ENCODE data around the gene MEGF8.

Gene MEGF8

DNA sequence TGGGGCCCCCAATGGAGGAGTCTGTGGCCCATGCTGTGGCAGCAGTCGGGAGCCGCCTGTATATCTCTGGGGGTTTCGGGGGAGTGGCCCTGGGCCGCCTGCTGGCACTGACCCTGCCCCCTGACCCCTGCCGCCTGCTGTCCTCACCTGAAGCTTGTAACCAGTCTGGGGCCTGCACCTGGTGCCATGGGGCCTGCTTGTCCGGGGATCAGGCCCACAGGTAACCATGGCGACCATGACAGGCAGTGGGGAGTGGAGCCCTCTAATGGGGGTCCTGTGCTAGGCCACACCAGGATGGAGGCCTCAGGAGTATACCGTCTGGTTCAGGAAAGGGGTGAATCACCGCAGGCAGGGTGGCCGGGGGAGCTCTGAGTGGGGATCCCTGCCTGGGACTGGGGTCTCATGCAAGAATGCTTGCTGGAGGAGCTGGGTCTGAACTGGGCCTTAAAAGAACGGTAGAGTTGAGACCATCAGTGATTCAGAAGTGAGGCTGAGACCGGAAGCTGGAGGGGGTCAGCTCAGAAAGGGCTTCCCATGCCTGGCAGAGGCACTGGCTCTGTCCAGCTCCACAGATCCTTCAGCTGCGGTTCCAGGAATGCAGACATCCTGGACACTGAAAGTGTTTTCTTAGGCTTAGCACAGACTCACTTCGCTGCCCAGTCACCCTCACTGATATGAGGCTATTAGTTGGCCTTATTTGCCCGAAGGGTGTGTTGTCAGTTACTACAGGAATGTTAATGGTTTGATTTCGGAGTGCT, 35.5 kb downstream of the MEGF8 start:
- no peak for DNase-seq

DNA sequence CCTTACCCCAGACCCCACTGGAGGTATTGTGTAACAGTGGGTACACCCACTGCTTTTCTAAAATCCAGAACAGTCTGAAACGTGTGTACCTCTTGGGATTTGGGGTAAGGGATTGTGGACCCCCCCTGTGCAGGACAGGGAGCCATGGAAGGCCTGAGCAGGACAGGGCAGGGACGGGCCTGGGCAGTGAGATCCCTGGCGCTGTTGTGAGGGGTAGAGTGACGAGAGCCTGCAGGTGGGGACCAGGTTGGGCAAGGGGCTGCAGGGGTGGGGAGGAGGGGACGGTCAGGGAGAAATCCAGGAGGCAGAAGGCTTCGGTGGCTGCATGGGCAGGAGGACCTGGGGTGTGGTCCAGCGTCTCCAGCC, 36.1 kb downstream of the MEGF8 start:
- DNase-seq: no peak

DNA sequence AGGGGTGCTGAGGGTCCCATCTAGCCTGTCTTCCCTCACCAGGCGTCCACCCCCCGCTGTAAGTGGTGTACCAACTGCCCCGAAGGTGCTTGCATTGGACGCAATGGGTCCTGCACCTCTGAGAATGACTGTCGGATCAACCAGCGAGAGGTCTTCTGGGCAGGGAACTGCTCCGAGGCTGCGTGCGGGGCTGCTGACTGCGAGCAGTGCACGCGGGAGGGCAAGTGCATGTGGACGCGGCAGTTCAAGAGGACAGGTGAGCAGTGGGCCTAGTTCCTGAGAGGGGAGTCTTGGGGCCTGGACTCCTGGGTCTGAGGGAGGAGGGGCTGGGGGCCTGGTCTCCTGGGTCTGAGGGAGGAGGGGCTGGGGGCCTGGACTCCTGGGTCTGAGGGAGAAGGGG, 36.9 kb downstream of the MEGF8 start:
- no peak for DNase-seq

DNA sequence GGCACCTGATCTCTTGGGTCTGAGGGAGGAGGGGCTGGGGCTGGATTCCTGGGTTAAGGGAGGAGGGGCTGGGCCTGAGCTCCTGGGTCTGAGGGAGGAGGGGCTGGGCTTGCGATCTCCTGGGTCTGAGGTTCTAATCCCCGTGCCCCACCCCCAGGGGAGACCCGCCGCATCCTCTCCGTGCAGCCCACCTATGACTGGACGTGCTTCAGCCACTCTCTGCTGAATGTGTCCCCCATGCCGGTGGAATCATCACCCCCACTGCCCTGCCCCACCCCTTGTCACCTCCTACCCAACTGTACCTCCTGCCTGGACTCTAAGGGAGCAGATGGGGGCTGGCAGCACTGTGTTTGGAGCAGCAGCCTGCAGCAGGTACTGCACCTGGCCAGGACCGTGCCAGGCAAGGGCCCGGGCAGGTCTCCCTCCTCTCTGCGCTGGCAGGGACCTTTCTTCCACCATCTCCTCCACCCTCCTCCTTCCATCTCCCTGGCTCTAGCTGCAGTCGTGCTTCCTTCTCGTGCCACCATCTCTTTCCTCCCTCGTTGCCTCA, 37.5 kb downstream of the MEGF8 start:
- no peak for DNase-seq

- DNase-seq: no peak
These were observed 38.3 kb downstream of the MEGF8 start for GRCh38 chr19:42363614-42364346.

GRCh38 chr19:42366673-42367072, 41.2 kb downstream of the MEGF8 start:
- DNase-seq: no peak

DNA sequence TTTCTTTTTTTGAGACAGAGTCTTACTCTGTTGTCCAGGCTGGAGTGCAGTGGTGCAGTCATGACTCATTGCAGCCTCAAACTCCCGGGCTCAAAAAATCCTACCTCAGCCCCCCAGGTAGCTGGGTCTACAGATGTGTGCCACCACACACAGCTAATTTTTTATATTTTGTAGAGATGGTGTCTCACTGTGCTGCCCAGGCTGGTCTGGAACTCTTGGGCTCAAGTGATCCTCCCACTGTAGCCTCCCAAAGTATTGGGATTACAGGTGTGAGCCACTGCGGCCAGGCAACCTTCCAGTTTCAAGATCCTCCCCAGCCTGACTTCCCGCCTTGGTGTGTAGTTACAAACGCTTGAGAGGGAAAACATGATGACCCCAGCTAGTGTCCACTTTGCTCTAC, 42.5 kb downstream of the MEGF8 start:
- no peak for DNase-seq

- DNase-seq: no peak
These were observed 42.9 kb downstream of the MEGF8 start for GRCh38 chr19:42368360-42368759.

DNA sequence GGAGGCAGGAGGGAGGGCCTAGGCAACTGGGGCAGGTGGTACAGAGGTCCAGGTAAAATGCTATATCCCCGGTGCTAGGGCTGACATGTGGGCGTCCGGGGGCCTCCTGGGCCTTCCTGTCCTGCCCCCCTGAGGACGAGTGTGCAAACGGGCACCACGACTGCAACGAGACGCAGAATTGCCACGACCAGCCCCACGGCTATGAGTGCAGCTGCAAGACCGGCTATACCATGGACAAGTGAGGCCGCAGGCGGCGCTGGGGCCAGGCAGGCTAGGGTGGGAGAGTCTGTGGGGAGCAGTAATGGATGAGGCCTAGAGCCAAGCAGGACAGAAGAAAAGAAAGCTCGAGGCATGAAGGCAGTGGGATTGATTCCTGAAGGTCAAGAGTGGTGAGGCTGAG, 43.3 kb downstream of the MEGF8 start:
- DNase-seq: no peak

DNA sequence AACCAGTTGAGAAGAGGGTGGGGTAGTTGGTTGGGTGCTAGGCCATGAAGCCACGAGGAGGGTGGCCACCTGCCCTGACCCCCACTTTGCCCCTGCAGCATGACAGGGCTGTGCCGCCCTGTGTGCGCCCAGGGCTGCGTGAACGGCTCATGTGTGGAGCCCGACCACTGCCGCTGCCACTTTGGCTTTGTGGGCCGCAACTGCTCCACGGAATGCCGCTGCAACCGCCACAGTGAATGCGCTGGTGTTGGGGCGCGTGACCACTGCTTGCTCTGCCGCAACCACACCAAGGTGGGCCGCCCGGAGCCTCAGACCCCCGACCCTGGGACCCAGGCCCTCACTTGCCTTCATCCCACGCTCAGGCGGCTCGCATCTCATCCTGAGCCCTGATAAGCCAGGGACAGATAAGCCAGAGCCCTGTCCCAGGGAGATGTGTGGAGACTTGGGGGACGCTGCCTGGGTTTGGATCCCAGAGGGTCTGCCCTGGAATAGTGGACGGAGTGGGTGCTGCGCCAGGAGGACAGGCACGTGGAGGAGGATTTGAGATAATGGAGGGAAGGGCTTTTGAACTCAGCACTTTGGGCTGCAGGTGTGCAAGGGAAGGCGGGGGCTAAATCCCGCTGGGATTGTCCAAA, 44.1 kb downstream of the MEGF8 start:
- DNase-seq: no peak

- DNase-seq: no peak
These were observed 44.7 kb downstream of the MEGF8 start for GRCh38 chr19:42370068-42370520.

- no peak for DNase-seq
These were observed 45.3 kb downstream of the MEGF8 start for GRCh38 chr19:42370626-42371175.

DNA sequence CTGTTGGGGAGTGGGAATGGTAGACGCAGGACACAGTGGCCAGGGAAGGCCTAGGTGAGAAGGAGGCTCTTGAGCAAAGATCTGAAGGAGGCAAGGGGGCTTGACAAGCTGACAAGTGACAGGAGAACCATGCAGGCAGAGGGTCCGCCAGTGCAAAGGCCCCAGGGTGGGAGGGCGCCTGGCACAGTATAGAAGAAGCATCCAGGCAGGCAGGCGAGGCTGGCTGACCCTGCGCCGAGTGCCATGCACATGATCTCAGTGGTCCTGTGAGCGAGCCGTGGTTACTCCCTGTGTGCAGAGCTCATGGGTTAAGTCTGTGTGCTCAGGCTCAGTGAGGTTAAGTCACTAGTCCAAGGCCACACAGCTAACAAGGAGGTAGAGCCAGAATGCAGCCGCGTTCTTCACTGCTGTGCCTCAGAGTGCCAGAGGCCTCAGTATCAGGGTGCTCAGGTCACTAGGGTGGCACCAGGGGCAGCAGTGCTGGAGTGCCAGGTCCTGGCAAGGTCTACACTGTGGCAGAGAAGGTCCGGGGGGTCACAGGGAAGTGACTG, 49.5 kb downstream of the MEGF8 start:
- no peak for DNase-seq

GRCh38 chr19:42375415-42376176, 50.2 kb downstream of the MEGF8 start:
- DNase-seq: no peak

DNA sequence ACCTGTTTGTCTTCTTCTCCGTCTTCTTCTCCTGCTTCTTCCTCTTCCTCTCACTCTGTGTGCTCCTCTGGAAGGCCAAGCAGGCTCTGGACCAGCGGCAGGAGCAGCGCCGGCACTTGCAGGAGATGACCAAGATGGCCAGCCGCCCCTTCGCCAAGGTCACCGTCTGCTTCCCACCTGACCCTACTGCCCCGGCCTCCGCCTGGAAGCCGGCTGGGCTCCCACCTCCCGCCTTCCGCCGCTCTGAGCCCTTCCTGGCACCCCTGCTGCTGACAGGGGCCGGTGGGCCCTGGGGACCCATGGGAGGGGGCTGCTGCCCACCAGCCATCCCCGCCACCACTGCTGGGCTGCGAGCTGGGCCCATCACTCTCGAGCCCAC, 50.7 kb downstream of the MEGF8 start:
- no peak for DNase-seq

GRCh38 chr19:42378225-42379215, 53.1 kb downstream of the MEGF8 start:
- DNase-seq: no peak

GRCh38 chr19:42380155-42380554, 54.7 kb downstream of the MEGF8 start:
- no peak for DNase-seq

GRCh38 chr19:42386974-42387707, 61.7 kb downstream of the MEGF8 start:
- DNase-seq: peak; percentile 55

DNA sequence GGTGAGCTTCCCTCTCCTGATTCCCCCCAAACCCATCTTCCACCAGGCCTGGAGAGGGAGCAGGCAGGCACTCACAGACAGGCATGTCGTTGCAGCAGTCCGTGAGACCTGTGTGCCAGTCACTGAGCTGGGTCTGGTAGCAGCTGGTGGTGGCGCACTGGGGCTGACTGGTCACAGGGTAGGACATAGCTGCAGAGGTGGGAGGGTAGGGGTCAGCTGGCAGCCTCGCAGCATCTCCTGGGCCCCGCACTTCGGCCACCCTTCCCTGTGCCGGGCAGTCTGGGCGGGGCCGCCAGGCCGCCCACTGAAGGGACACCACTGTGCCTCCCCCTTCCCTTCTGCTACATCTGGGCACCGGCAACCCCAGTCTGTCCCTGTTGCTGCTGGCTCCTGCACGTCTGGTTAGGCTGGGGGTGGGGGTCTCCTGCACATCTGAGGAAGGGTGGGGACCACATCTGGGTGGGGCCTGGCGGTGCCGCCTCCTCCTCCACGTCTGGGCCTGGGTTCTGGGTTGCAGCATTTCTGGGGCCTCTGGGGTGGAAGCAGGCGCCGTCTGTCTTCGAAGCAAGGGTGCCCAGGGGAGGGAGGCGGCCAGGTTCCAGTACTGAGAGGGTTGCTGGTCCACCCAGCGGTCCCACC, 63.5 kb downstream of the MEGF8 start:
- no peak for DNase-seq

GRCh38 chr19:42389899-42390298, 64.5 kb downstream of the MEGF8 start, which contains the start of gene CNFN:
Gene CNFN, minus strand, starts transcription at chr19:42390297. Its CDS starts 1,260 bp downstream, at chr19:42389037.
- DNase-seq: no peak

Data from T-helper 9 cell (primary cell).